Osteocyte (in vitro differentiated cells): ENCODE measurements around the gene MTFMT. TPM values are rescaled to one million over a fixed set of nuclear protein-coding genes. Genes with fewer than 3 reads are reported as not detected.

Experiments used
- DNase-seq: peaks from one replicate; pipeline ENCODE4 v3.0.0; 2021; ENCODE audit warnings: mixed read lengths; ENCODE audit not compliant: unreplicated experiment; ENCODE audit errors: extremely low spot score
- H3K27ac Mint-ChIP-seq: one replicate; pipeline ENCODE4 v1.8.0; 2021; ENCODE audit warnings: mild to moderate bottlenecking, mixed read lengths; ENCODE audit not compliant: unreplicated experiment
- H3K27me3 Mint-ChIP-seq: one replicate; pipeline ENCODE4 v1.8.0; 2021; ENCODE audit warnings: mixed read lengths; ENCODE audit not compliant: unreplicated experiment
- H3K36me3 Mint-ChIP-seq: one replicate; pipeline ENCODE4 v1.8.0; 2021; ENCODE audit warnings: mixed read lengths; ENCODE audit not compliant: unreplicated experiment
- H3K4me1 Mint-ChIP-seq: one replicate; pipeline ENCODE4 v1.8.0; 2021; ENCODE audit warnings: mixed read lengths; ENCODE audit not compliant: unreplicated experiment
- H3K4me3 Mint-ChIP-seq: one replicate; pipeline ENCODE4 v1.8.0; 2021; ENCODE audit warnings: mild to moderate bottlenecking, moderate library complexity, mixed read lengths; ENCODE audit not compliant: unreplicated experiment
- H3K9me3 Mint-ChIP-seq: one replicate; pipeline ENCODE4 v1.8.0; 2021; ENCODE audit warnings: mixed read lengths; ENCODE audit not compliant: unreplicated experiment
- total RNA-seq: library from RNA; stranded (reverse); gene quantifications from 2 replicates; pipeline ENCODE4 v1.2.1, GENCODE V29; 2021
- TF ChIP-seq, protein P1 (sequence below): fragments of 200-600 bp; sonication (generic); IDR thresholded peaks from 2 replicates; pipeline ENCODE4 v1.5.0; 2021; ENCODE audit warnings: antibody characterized with exemption, mild to moderate bottlenecking, moderate library complexity

Gene MTFMT
- total RNA-seq, 1 donor from 2014 or later = 16.3 TPM

DNA sequence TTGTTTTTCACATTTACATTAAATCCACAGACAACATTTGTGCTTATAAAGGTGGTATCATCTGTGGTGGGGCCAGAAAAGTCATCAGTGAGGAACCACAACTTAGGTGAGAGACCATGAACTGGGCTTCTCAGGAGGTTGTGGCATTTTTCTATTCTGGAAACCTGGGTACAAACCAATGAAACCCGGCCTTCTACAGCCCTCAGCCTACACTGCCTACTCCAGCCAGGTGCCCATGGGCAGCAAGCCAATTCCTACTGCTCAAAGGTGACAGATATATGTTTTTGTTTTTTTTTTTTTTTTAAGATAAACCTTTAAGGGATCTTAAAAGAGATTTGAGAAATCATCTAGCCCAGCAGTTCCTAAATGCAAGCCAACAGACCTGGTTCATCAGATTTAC is 60.0 kb downstream of the MTFMT start:
- peaks cover 45% of the 10 kb centered on the region for H3K36me3 Mint-ChIP-seq
- no peak overlapping the region for H3K27ac Mint-ChIP-seq
- no peak for DNase-seq
- no peak overlapping the region for H3K4me3 Mint-ChIP-seq
- no peaks in the 10 kb centered on the region for H3K4me1 Mint-ChIP-seq
- H3K27me3 Mint-ChIP-seq = no peaks in the 10 kb centered on the region
- no peaks in the 10 kb centered on the region for H3K9me3 Mint-ChIP-seq
- TF ChIP-seq, protein P1, sequence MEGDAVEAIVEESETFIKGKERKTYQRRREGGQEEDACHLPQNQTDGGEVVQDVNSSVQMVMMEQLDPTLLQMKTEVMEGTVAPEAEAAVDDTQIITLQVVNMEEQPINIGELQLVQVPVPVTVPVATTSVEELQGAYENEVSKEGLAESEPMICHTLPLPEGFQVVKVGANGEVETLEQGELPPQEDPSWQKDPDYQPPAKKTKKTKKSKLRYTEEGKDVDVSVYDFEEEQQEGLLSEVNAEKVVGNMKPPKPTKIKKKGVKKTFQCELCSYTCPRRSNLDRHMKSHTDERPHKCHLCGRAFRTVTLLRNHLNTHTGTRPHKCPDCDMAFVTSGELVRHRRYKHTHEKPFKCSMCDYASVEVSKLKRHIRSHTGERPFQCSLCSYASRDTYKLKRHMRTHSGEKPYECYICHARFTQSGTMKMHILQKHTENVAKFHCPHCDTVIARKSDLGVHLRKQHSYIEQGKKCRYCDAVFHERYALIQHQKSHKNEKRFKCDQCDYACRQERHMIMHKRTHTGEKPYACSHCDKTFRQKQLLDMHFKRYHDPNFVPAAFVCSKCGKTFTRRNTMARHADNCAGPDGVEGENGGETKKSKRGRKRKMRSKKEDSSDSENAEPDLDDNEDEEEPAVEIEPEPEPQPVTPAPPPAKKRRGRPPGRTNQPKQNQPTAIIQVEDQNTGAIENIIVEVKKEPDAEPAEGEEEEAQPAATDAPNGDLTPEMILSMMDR = no peak

DNA sequence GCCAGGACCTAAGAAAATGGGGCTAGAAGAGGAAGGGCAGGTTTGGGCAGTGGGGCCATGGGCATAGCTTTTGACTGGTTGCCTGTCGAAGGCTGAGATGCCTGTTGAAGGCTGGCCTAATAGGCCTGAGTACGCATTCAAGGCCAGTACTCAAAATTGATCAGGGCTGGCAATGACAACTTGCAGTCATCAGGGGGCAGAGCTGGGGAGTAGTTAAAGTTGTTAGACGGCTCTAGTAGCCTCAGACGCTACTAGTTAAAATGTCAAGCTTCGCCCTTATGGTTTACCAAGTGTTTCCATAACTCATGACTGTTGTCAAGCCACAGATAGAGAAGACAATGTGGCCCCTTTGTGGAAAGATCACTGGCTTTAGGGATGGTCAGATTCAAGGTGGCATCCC is 68.4 kb downstream of the MTFMT start:
- peaks cover 76% of the 10 kb centered on the region for H3K36me3 Mint-ChIP-seq
- no peaks in the 10 kb centered on the region for H3K4me1 Mint-ChIP-seq
- TF ChIP-seq, protein P1 = no peak
- no peaks in the 10 kb centered on the region for H3K27me3 Mint-ChIP-seq
- H3K9me3 Mint-ChIP-seq = no peaks in the 10 kb centered on the region
- H3K27ac Mint-ChIP-seq = no peak overlapping the region
- DNase-seq = no peak
- no peak overlapping the region for H3K4me3 Mint-ChIP-seq

DNA sequence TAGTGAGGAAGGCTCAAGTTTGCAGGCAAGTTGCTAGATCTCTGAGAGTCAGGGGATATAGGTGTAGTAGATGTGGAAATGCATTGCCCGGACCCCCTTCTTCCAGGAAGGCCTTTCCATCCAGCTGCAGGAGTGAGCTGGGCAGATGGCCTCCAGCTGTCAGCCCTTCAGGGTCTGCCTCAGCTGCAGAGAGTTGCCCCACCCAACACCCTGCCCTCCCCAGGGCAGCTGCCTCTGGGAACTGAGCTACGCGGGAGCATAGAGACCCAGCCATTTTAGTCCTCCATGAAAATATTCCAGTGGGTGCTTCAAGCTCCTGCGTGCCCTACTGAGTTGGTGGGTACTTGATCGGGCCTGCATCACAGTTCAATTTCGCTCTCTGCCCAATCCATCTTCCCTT is 69.3 kb downstream of the MTFMT start:
- no peak for DNase-seq
- TF ChIP-seq, protein P1 = no peak
- peaks cover 80% of the 10 kb centered on the region for H3K36me3 Mint-ChIP-seq
- H3K4me1 Mint-ChIP-seq = no peaks in the 10 kb centered on the region
- H3K9me3 Mint-ChIP-seq = peaks cover 2% of the 10 kb centered on the region
- no peak overlapping the region for H3K27ac Mint-ChIP-seq
- no peak overlapping the region for H3K4me3 Mint-ChIP-seq
- no peaks in the 10 kb centered on the region for H3K27me3 Mint-ChIP-seq

DNA sequence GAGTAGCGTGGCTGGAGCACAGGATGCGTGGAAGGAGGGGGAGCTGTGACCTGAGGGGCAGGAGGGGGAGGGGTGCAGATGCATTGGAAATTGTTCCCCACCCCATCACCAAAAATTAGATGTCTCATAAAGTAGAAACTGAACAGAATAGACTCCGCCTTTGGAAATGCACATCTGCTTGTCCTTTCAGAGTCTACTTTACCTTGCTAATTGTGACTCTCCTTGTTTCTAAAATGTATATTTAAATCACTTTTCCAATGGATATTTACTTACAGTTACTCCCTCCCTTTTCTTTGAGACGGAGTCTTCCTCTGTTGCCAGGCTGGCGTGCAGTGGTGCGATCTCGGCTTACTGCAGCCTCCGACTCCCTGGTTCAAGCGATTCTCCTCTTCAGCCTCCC is 70.3 kb downstream of the MTFMT start:
- H3K4me1 Mint-ChIP-seq = no peaks in the 10 kb centered on the region
- H3K27ac Mint-ChIP-seq = no peak overlapping the region
- H3K4me3 Mint-ChIP-seq = no peak overlapping the region
- DNase-seq = no peak
- TF ChIP-seq, protein P1 = no peak
- H3K9me3 Mint-ChIP-seq = peaks cover 12% of the 10 kb centered on the region
- H3K27me3 Mint-ChIP-seq = no peaks in the 10 kb centered on the region
- H3K36me3 Mint-ChIP-seq = peaks cover 80% of the 10 kb centered on the region

DNA sequence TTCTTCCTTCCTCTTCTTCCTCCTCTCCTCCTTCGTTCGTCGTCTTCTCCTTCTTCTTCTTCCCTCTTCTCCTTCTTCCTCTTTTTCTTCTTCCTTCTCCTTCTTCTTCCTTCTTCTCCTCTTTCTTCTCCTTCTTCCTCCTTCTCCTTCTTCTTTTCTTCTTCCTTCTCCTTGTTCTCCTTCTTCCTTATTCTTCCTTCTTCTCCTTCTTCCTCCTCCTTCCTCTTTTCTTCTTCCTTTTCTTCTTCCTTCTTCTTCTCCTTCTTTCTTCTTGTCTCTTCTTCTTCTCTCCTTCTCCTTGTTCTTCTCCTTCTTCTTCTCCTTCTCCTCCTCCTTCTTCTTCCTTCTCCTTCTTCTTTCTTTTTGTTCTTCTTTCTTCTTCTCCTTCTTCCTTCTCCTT is 75.0 kb downstream of the MTFMT start:
- Mint-ChIP-seq H3K4me3 (no peak overlapping the region), H3K36me3 (peaks cover 41% of the 10 kb centered on the region), H3K4me1 (no peaks in the 10 kb centered on the region), H3K27me3 (no peaks in the 10 kb centered on the region), H3K9me3 (peaks cover 32% of the 10 kb centered on the region), H3K27ac (no peak overlapping the region)
- DNase-seq = no peak
- TF ChIP-seq, protein P1 = no peak
